ENCODE data around the gene DHX40. TPM values are rescaled to one million over a fixed set of nuclear protein-coding genes. Genes with fewer than 3 reads are reported as not detected.

The DHX40 gene
- total and polyA plus RNA-seq, 2 of the 13 experiments (the other 11 are each of a cell fraction or from before 2014, with no cell fraction given), result 22.2 to 37.0 TPM

GRCh38 chr17:59521465-59522126 is 43.8 kb upstream of the DHX40 start (continued):
- TF ChIP-seq, protein P1, sequence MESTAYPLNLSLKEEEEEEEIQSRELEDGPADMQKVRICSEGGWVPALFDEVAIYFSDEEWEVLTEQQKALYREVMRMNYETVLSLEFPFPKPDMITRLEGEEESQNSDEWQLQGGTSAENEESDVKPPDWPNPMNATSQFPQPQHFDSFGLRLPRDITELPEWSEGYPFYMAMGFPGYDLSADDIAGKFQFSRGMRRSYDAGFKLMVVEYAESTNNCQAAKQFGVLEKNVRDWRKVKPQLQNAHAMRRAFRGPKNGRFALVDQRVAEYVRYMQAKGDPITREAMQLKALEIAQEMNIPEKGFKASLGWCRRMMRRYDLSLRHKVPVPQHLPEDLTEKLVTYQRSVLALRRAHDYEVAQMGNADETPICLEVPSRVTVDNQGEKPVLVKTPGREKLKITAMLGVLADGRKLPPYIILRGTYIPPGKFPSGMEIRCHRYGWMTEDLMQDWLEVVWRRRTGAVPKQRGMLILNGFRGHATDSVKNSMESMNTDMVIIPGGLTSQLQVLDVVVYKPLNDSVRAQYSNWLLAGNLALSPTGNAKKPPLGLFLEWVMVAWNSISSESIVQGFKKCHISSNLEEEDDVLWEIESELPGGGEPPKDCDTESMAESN (CRISPR knock-in tag; conservative IDR thresholded peaks at IDR 0.05), result no peak
- TF ChIP-seq HMGA1 (CRISPR knock-in tag; conservative IDR thresholded peaks at IDR 0.05) (no peak), ZUFSP (CRISPR knock-in tag; IDR thresholded peaks at IDR 0.05; ENCODE audit: borderline replicate concordance) (no peak), ZNF317 (CRISPR knock-in tag; IDR thresholded peaks at IDR 0.05) (no peak), NFE2L1 (CRISPR knock-in tag; IDR thresholded peaks at IDR 0.05; ENCODE audit: borderline replicate concordance) (no peak), SPEN (CRISPR knock-in tag; IDR thresholded peaks at IDR 0.05; ENCODE audit: low read depth) (peak; percentile 63; the same call in 1 of the 2 replicates), NFKBIZ (CRISPR knock-in tag; IDR thresholded peaks at IDR 0.05) (no peak), KLF16 (CRISPR knock-in tag; IDR thresholded peaks at IDR 0.05) (no peak; a peak in 1 of 4 replicates), ZFP36L1 (CRISPR knock-in tag; IDR thresholded peaks at IDR 0.05) (no peak), STAG1 (CRISPR knock-in tag; IDR thresholded peaks at IDR 0.05) (peak; percentile 92), KDM2A (CRISPR knock-in tag; IDR thresholded peaks at IDR 0.05; ENCODE audit: borderline replicate concordance, low read depth) (0 out of 2 replicates have a peak, but pooled peaks have one; percentile 39), SRSF1 (optimal IDR thresholded peaks at IDR 0.05; ENCODE audit: low read depth, low read length) (no peak), EZH2 (conservative IDR thresholded peaks at IDR 0.05; ENCODE audit: low read depth, low read length) (no peak), NCOA1 (CRISPR knock-in tag; IDR thresholded peaks at IDR 0.05) (no peak; the same call in 1 of the 2 replicates), HMGXB3 (CRISPR knock-in tag; IDR thresholded peaks at IDR 0.05; ENCODE audit: borderline replicate concordance) (no peak), ZNF431 (CRISPR knock-in tag; IDR thresholded peaks at IDR 0.05; ENCODE audit: borderline replicate concordance, low read depth) (no peak), ZNF772 (CRISPR knock-in tag; IDR thresholded peaks at IDR 0.05) (peak; percentile 38; the same call in 1 of the 2 replicates)
- TF ChIP-seq, protein P2, sequence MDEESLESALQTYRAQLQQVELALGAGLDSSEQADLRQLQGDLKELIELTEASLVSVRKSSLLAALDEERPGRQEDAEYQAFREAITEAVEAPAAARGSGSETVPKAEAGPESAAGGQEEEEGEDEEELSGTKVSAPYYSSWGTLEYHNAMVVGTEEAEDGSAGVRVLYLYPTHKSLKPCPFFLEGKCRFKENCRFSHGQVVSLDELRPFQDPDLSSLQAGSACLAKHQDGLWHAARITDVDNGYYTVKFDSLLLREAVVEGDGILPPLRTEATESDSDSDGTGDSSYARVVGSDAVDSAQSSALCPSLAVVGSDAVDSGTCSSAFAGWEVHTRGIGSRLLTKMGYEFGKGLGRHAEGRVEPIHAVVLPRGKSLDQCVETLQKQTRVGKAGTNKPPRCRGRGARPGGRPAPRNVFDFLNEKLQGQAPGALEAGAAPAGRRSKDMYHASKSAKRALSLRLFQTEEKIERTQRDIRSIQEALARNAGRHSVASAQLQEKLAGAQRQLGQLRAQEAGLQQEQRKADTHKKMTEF (CRISPR knock-in tag; IDR thresholded peaks at IDR 0.05), result 0 out of 2 replicates have a peak, but pooled peaks have one; percentile 27
- TF ChIP-seq, protein P3, sequence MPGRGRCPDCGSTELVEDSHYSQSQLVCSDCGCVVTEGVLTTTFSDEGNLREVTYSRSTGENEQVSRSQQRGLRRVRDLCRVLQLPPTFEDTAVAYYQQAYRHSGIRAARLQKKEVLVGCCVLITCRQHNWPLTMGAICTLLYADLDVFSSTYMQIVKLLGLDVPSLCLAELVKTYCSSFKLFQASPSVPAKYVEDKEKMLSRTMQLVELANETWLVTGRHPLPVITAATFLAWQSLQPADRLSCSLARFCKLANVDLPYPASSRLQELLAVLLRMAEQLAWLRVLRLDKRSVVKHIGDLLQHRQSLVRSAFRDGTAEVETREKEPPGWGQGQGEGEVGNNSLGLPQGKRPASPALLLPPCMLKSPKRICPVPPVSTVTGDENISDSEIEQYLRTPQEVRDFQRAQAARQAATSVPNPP (CRISPR knock-in tag; IDR thresholded peaks at IDR 0.05), result peak; percentile 81; the same call in 1 of the 2 replicates

All from HepG2 (cell line).